Hepatocyte (in vitro differentiated cells): Measurements from ENCODE around the gene STX18. TPM values are rescaled to one million over a fixed set of nuclear protein-coding genes. Genes with fewer than 3 reads are reported as not detected.

ENCODE experiments used
- DNase-seq: peaks from one replicate; pipeline ENCODE4 v3.0.0-alpha.2; 2016; ENCODE audit warnings: low spot score
- H2AFZ ChIP-seq: fragments of 200-600 bp; sonication (generic); 2 replicates; pipeline ENCODE4 v1.6.0; 2016; ENCODE audit warnings: antibody characterized with exemption, mild to moderate bottlenecking
- H3K27ac ChIP-seq: fragments of 200-600 bp; sonication (generic); 2 replicates; pipeline ENCODE4 v1.5.1; 2016; ENCODE audit warnings: mild to moderate bottlenecking
- H3K27me3 ChIP-seq: fragments of 200-600 bp; sonication (generic); 2 replicates; pipeline ENCODE4 v1.6.1; 2016
- H3K36me3 ChIP-seq: fragments of 200-600 bp; sonication (generic); replicated peaks from 2 replicates; pipeline ENCODE4 v1.5.1; 2016; ENCODE audit warnings: low read depth; ENCODE audit not compliant: insufficient read depth
- H3K4me1 ChIP-seq: fragments of 200-600 bp; sonication (generic); 2 replicates; pipeline ENCODE4 v1.5.1; 2016; ENCODE audit warnings: mild to moderate bottlenecking, moderate library complexity; ENCODE audit not compliant: insufficient read depth
- H3K4me2 ChIP-seq: fragments of 200-600 bp; sonication (generic); 2 replicates; pipeline ENCODE4 v1.6.0; 2016
- H3K4me3 ChIP-seq: fragments of 200-600 bp; sonication (generic); 2 replicates; pipeline ENCODE4 v1.5.1; 2016; ENCODE audit warnings: mild to moderate bottlenecking
- H3K79me2 ChIP-seq: fragments of 200-600 bp; sonication (generic); 2 replicates; pipeline ENCODE4 v1.6.0; 2017; ENCODE audit warnings: mild to moderate bottlenecking
- H3K9me2 ChIP-seq: fragments of 200-600 bp; sonication (generic); replicated peaks from 2 replicates; pipeline ENCODE4 v1.6.0; 2017; ENCODE audit warnings: mild to moderate bottlenecking; ENCODE audit not compliant: insufficient read depth
- H3K9me3 ChIP-seq: fragments of 200-600 bp; sonication (generic); 2 replicates; pipeline ENCODE4 v1.5.1; 2016; ENCODE audit warnings: low read depth, mild to moderate bottlenecking
- H4K20me1 ChIP-seq: fragments of 200-600 bp; sonication (generic); 2 replicates; pipeline ENCODE4 v1.6.0; 2016; ENCODE audit warnings: mild to moderate bottlenecking; ENCODE audit not compliant: insufficient read depth, poor library complexity, severe bottlenecking
- CTCF ChIP-seq: fragments of 200-600 bp; sonication (generic); IDR thresholded peaks from 2 replicates; pipeline ENCODE4 v1.5.1; 2016; ENCODE audit warnings: antibody characterized with exemption, mild to moderate bottlenecking; ENCODE audit not compliant: poor library complexity
- EZH2 ChIP-seq: fragments of 200-600 bp; sonication (generic); IDR thresholded peaks from 2 replicates; pipeline ENCODE4 v1.6.1; 2016; ENCODE audit warnings: antibody characterized with exemption, mild to moderate bottlenecking, borderline replicate concordance
- EZH2phosphoT487 ChIP-seq: fragments of 200-600 bp; sonication (generic); IDR thresholded peaks from one replicate; pipeline ENCODE4 v1.6.1; 2018; ENCODE audit warnings: antibody characterized with exemption, mild to moderate bottlenecking, low read depth, moderate library complexity; ENCODE audit not compliant: unreplicated experiment, severe bottlenecking
- WGBS: methylation state at CpG from one replicate; pipeline ENCODE4 v1.1.6; 2016; ENCODE audit warnings: low lambda C conversion rate; ENCODE audit errors: missing lambda C conversion rate; 5-methylcytosine and 5-hydroxymethylcytosine counted together
- polyA plus RNA-seq: library from polyadenylated mRNA; unstranded; fragments of >200 nt; fragmentation: Nextera tagmentation; extraction: Ambion mirVana; gene quantifications from 2 replicates; pipeline ENCODE4 v1.2.1, GENCODE V29; 2016
- total RNA-seq: library from RNA; depleted of rRNA; stranded (reverse); fragments of >200 nt; gene quantifications from 2 replicates; pipeline ENCODE4 v1.2.3, GENCODE V29; 2014

STX18 gene
- total and polyA plus RNA-seq, 2 experiments from 2014 or later: 32.1 to 54.3 TPM

GRCh38 chr4:4427886-4428285 lies 114.0 kb downstream of the STX18 start:
- Histone ChIP-seq H3K27me3 (no peaks in the 10 kb centered on the region), H3K9me3 (no peaks in the 10 kb centered on the region), H3K4me3 (no peak overlapping the region), H3K79me2 (no peaks in the 10 kb centered on the region), H3K9me2 (no peaks in the 10 kb centered on the region), H2AFZ (no peak overlapping the region), H3K27ac (no peak overlapping the region), H3K4me1 (no peaks in the 10 kb centered on the region), H4K20me1 (no peaks in the 10 kb centered on the region), H3K36me3 (no peaks in the 10 kb centered on the region), H3K4me2 (no peak overlapping the region)
- TF ChIP-seq EZH2 (no peak), EZH2phosphoT487 (no peak), CTCF (no peak)
- no peak for DNase-seq
- 82% methylated on average over 5 of the region's 5 CpGs for WGBS

GRCh38 chr4:4427121-4427870 lies 114.6 kb downstream of the STX18 start:
- no peaks in the 10 kb centered on the region for H3K9me2 ChIP-seq
- H2AFZ ChIP-seq: no peak overlapping the region
- H3K9me3 ChIP-seq: no peaks in the 10 kb centered on the region
- no peak overlapping the region for H3K4me3 ChIP-seq
- WGBS: 77% methylated on average over 12 of the region's 12 CpGs
- TF ChIP-seq EZH2 (no peak), CTCF (no peak)
- no peak overlapping the region for H3K27ac ChIP-seq
- H3K4me2 ChIP-seq: no peak overlapping the region
- no peaks in the 10 kb centered on the region for H3K79me2 ChIP-seq
- no peaks in the 10 kb centered on the region for H4K20me1 ChIP-seq
- H3K4me1 ChIP-seq: no peaks in the 10 kb centered on the region
- no peak for DNase-seq
- H3K36me3 ChIP-seq: no peaks in the 10 kb centered on the region
- no peaks in the 10 kb centered on the region for H3K27me3 ChIP-seq

GRCh38 chr4:4426511-4427120 lies 115.2 kb downstream of the STX18 start:
- Histone ChIP-seq H2AFZ (no peak overlapping the region), H3K4me1 (no peaks in the 10 kb centered on the region), H3K79me2 (no peaks in the 10 kb centered on the region), H3K27me3 (no peaks in the 10 kb centered on the region), H4K20me1 (no peaks in the 10 kb centered on the region), H3K9me3 (no peaks in the 10 kb centered on the region), H3K9me2 (no peaks in the 10 kb centered on the region), H3K27ac (no peak overlapping the region), H3K4me3 (no peak overlapping the region), H3K4me2 (no peak overlapping the region), H3K36me3 (no peaks in the 10 kb centered on the region)
- WGBS: 79% methylated on average over 11 of the region's 11 CpGs
- no peak for DNase-seq
- no peak for TF ChIP-seq EZH2phosphoT487
- no peak for TF ChIP-seq EZH2
- TF ChIP-seq CTCF: no peak
